Smooth muscle cell of the umbilical artery (primary cell): ENCODE measurements around the gene ELAVL1. TPM values are rescaled to one million over a fixed set of nuclear protein-coding genes. Genes with fewer than 3 reads are reported as not detected.

Experiments
- total RNA-seq: library from RNA; depleted of rRNA; stranded (reverse); fragments of >200 nt; gene quantifications from 2 replicates; pipeline ENCODE4 v1.2.3, GENCODE V29; 2014

Gene ELAVL1
- 35.6 and 74.0 TPM in 2 replicates for total RNA-seq

DNA sequence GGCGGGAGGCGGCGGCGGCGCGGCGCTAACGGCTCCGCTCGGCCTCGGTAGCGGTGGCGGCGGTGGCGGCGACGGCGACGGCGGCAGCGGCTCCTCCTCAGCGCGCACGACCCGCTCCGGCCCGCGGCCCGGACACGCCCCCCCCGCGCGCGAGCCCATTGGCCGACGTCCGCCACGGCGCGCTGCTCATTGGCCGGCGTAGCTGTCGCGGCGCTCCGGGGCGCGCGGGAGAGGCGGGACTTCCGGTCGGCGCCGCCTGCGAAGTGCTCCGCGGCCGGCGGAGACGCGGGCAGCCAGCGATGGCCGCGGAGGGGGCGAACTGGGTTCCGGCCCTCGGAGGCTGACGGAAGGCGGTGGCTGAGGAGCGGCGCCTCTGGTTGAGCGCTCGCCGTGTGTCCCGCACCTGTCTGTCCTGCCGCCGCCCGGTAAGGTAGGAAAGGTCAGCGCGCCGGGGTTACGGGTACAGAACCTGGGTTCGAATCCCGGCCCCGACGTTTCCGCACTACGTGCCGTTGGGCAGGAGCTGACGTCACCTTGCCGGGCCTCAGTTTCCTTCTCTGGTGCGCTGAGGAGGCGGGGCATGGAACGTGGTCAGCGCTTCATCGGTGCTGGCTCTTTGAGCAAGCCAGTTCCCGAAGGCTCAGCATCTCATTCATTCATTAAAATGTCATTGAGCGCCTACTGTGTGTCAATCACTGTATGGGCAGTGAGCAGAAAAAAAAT lies at the start of gene ELAVL1:
Gene ELAVL1, minus strand, starts transcription at position 108 of the 723 bp plus-strand sequence. CDS start 13,826 bp downstream, outside the sequence.

GRCh38 chr19:8052464-8052859 lies 47.0 kb upstream of the ELAVL1 start, which contains the start of gene CCL25:
Gene CCL25 (plus strand): TSS chr19:8052760. CDS start chr19:8053050, 290 bp downstream.

GRCh38 chr19:7943444-7944176 lies 61.8 kb downstream of the ELAVL1 start, which contains the start of gene TIMM44:
Gene TIMM44 (minus strand): TSS chr19:7943666. CDS start chr19:7943651, 15 bp downstream.

GRCh38 chr19:7926021-7926726 lies 79.3 kb downstream of the ELAVL1 start, which contains the start of gene CTXN1:
Gene CTXN1 (minus strand): TSS chr19:7926135. CDS start chr19:7925538, 597 bp downstream.

GRCh38 chr19:7919610-7920518 lies 85.6 kb downstream of the ELAVL1 start, which contains the start of gene SNAPC2:
Gene SNAPC2 (plus strand): TSS chr19:7920338. CDS start chr19:7920367, 29 bp downstream.

GRCh38 chr19:7914598-7915045 lies 90.8 kb downstream of the ELAVL1 start, which contains the start of gene TGFBR3L:
Gene TGFBR3L (plus strand): TSS chr19:7914830.

Other genes with a start within 250 kb of the ELAVL1 start
- not detected in 2 replicates for gene CLEC4M, start 242.4 kb downstream of the ELAVL1 start, total RNA-seq
- gene EVI5L, start 175.4 kb downstream of the ELAVL1 start, total RNA-seq = 19.0 and 25.4 TPM in 2 replicates
- gene PRR36, start 131.3 kb downstream of the ELAVL1 start, total RNA-seq = 0.09 TPM in 1 of 2 replicates, not detected in the other
- 5.9 TPM in 2 replicates for gene LRRC8E, start 117.1 kb downstream of the ELAVL1 start, total RNA-seq
- gene MAP2K7, start 101.8 kb downstream of the ELAVL1 start, total RNA-seq = 7.4 and 13.7 TPM in 2 replicates
- 1.7 and 2.7 TPM in 2 replicates for gene TGFBR3L, start 90.8 kb downstream of the ELAVL1 start, total RNA-seq
- gene SNAPC2, start 85.3 kb downstream of the ELAVL1 start, total RNA-seq = 9.5 and 19.7 TPM in 2 replicates
- gene CTXN1, start 79.5 kb downstream of the ELAVL1 start, total RNA-seq = 2.1 and 9.5 TPM in 2 replicates
- 42.5 and 45.9 TPM in 2 replicates for gene TIMM44, start 62.0 kb downstream of the ELAVL1 start, total RNA-seq
- not detected in 2 replicates for gene CCL25, start 47.1 kb upstream of the ELAVL1 start, total RNA-seq
- not detected in 2 replicates for gene FBN3, start 144.0 kb upstream of the ELAVL1 start, total RNA-seq
- gene CERS4, start 203.7 kb upstream of the ELAVL1 start, total RNA-seq = 11.0 and 19.0 TPM in 2 replicates